ENCODE measurements around the gene EDEM1. TPM values are rescaled to one million over a fixed set of nuclear protein-coding genes. Genes with fewer than 3 reads are reported as not detected.
A peak's percentile ranks its signal among the peaks of the same experiment; 100 is the strongest.
"Not testable (repeated sequence)": the region's sequence is repeated elsewhere in the genome, so short reads cannot be mapped to it uniquely, and the experiment has no call there.

Gene EDEM1
- 100 to 1,000 TPM; 137 to 138 TPM for total RNA-seq

DNA sequence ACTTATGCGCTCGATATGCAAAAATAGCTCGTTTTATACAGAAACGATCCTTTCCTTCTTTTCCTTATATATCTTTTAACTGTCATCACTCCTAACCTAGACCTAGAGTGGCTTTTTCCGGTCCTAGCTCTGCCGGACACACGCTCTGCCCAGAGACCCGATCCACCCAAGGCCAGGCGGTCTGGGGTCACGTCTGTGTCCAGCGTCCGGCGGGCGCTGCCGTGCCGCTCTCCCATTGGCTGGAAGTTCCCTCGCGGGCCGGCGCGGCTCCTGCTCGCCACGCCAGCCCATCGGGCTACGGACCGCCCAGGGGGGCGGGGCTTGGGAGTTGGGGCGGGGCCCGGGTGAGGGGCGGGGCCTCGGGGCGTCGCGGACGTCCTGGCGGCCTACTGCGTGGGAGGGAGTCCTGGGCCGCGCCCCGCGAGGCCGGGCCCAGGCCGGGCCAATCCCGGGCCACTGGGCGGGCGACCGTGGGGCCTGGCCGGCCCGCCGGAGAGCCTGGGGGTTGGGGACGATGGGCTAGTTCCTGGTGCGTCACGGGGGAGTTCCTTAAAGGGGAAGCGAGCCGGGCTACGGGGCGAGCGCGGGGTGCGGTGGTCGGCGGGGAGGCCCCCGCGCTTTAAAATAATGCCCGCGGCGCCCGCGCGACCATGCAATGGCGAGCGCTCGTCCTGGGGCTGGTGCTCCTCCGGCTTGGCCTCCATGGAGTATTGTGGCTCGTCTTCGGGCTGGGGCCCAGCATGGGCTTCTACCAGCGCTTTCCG lies at the start of gene EDEM1:
Gene EDEM1 (plus strand): TSS at position 552 of the 764 bp plus-strand sequence. CDS start 99 bp downstream, at position 651.
- intact Hi-C loops (cut with micrococcal nuclease) = loop anchor here (1.0 to 5.0 kb wide), 8 partner anchors 10 to 885 kb away; partner anchors contain the start of genes ARL8B, ITPR1 and SETMAR
- H3K27me3 Mint-ChIP-seq (ENCODE audit: low read depth) = no peaks in the 10 kb centered on the region
- CTCF ChIA-PET = interaction anchor here (1.1 to 2.6 kb wide), 2 partner anchors 10 to 160 kb away, joined by 3 to 13 read pairs; no protein-coding TSS in a partner anchor
- H3K4me3 Mint-ChIP-seq = peak within 1 kb of the TSS; percentile 96
- peak; percentile 95 for DNase-seq
- peak within 1 kb of the TSS; percentile 99 for H3K27ac Mint-ChIP-seq
- peaks cover 27% of the 10 kb centered on the region for H3K4me1 Mint-ChIP-seq (ENCODE audit: low read depth)
- H3K9me3 Mint-ChIP-seq = no peaks in the 10 kb centered on the region
- peaks cover 30% of the 10 kb centered on the region for H3K36me3 Mint-ChIP-seq (ENCODE audit: low read depth)

DNA sequence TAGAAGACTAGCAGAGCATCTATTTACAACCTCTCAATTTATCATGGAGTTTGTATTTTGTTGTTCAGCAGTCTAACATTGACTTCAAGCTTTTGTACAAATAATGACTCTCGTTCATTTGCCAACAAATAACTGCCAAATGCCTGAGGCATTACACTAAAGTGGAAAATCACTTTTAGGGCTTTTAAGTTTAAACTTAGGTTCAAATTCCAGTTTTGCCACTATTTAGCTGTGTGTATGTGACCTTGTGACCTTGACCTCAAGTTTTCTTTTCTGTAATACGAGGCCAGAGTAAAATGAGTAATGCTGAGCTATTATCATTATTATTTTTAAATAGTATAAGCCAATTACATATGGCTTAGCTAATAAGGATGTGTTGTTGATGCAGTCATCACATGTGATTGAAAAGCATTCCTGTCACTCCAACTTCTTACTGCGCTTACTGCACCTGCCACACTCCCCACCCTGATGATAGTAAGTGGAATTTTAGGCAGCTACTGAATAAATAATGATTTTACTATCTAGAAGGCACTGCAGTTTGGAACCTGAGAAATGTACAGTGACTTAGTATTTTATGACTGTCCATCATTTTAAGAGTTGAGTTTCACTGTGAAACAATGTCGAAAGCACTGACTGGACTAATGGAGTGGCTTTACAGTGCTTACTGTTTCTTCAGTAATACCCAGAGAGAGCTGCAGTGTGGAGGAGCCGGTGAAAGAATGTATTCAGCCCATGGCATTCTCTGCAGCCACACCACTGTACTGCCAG lies 49.1 kb upstream of the EDEM1 start:
- CTCF ChIA-PET = interaction anchor here (0.7 to 2.8 kb wide), 5 partner anchors 47 to 154 kb away, joined by 3 to 6 read pairs (median 4); no protein-coding TSS in a partner anchor
- H3K27ac Mint-ChIP-seq = no peak overlapping the region
- DNase-seq = no peak
- peaks cover 65% of the 10 kb centered on the region for H3K4me1 Mint-ChIP-seq (ENCODE audit: low read depth)
- no peak overlapping the region for H3K4me3 Mint-ChIP-seq
- H3K36me3 Mint-ChIP-seq (ENCODE audit: low read depth) = peaks cover 1% of the 10 kb centered on the region
- intact Hi-C loops (cut with micrococcal nuclease) = loop anchor here (5.0 kb wide), 1 partner anchor 289 kb away; no protein-coding TSS in a partner anchor
- H3K27me3 Mint-ChIP-seq (ENCODE audit: low read depth) = no peaks in the 10 kb centered on the region
- H3K9me3 Mint-ChIP-seq = no peaks in the 10 kb centered on the region

DNA sequence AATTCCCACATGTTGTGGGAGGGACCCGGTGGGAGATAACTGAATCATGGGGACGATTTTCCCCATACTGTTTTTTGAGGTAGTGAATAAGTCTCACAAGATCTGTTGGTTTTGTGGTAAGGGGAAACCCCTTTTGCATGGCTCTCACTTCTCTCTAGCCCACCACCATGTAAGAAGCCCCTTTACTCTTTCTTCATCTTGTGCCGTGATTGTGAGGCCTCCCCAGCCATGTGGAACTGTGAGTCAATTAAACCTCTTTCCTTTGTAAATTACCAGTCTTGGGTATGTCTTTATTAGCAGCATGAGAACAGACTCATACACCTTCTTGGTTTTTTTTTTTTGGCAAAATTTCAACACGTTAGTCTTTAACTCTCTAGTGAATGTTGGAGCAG lies 47.3 kb upstream of the EDEM1 start:
- Mint-ChIP-seq H3K4me1 (ENCODE audit: low read depth) (peaks cover 66% of the 10 kb centered on the region), H3K4me3 (no peak overlapping the region), H3K36me3 (ENCODE audit: low read depth) (peaks cover 6% of the 10 kb centered on the region), H3K27ac (no peak overlapping the region), H3K27me3 (ENCODE audit: low read depth) (no peaks in the 10 kb centered on the region), H3K9me3 (no peaks in the 10 kb centered on the region)
- no peak for DNase-seq
- CTCF ChIA-PET = interaction anchor here (0.6 kb wide), 1 partner anchor 11 kb away, joined by 4 read pairs; no protein-coding TSS in a partner anchor
- intact Hi-C loops (cut with micrococcal nuclease) = no loop called here

DNA sequence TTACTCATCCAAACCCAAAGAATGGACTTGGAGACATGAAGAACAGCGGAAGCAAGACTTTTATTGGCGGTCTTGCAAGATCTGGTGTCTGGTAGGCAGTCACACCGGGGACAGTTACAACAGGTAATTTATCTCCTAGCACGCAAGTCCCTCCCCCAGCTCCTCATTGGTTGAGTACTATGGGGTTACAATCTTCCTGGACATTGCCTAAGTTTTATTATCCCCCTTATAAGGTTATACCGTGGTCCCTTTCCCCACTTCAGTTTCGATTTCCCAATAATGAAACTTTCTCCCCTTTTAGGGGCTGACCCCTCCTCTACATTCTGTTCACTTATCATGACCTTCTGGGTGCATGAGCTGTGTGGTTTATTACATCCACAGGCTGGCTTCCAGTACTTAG lies 46.7 kb upstream of the EDEM1 start:
- Mint-ChIP-seq H3K4me3 (no peak overlapping the region), H3K27me3 (ENCODE audit: low read depth) (no peaks in the 10 kb centered on the region), H3K36me3 (ENCODE audit: low read depth) (peaks cover 10% of the 10 kb centered on the region), H3K27ac (no peak overlapping the region), H3K9me3 (no peaks in the 10 kb centered on the region), H3K4me1 (ENCODE audit: low read depth) (peaks cover 66% of the 10 kb centered on the region)
- DNase-seq = no peak
- CTCF ChIA-PET = no interaction called here
- intact Hi-C loops (cut with micrococcal nuclease) = no loop called here

DNA sequence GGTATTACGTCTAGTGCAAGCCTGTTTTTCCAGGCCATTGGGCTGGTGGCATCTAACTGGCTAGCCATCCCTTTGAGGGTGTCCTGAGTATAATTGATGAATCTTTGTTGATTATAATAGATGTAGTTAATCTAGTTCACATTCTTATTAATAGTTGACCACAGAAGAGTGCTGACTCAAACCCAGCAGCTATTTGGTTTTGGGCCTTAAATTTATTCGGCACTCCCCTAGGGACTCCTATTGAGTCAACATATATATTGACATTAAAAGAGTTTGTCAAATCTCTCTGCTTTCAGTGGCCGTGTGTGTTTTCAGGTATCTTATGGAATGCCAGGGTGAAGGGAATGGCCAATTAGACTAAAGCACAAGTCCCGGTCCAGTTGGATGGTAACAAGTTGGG lies 45.7 kb upstream of the EDEM1 start:
- intact Hi-C loops (cut with micrococcal nuclease) = no loop called here
- no peak for DNase-seq
- peaks cover 58% of the 10 kb centered on the region for H3K4me1 Mint-ChIP-seq (ENCODE audit: low read depth)
- no peaks in the 10 kb centered on the region for H3K27me3 Mint-ChIP-seq (ENCODE audit: low read depth)
- CTCF ChIA-PET = no interaction called here
- H3K9me3 Mint-ChIP-seq = peaks cover 4% of the 10 kb centered on the region
- H3K36me3 Mint-ChIP-seq (ENCODE audit: low read depth) = peaks cover 15% of the 10 kb centered on the region
- no peak overlapping the region for H3K4me3 Mint-ChIP-seq
- no peak overlapping the region for H3K27ac Mint-ChIP-seq

DNA sequence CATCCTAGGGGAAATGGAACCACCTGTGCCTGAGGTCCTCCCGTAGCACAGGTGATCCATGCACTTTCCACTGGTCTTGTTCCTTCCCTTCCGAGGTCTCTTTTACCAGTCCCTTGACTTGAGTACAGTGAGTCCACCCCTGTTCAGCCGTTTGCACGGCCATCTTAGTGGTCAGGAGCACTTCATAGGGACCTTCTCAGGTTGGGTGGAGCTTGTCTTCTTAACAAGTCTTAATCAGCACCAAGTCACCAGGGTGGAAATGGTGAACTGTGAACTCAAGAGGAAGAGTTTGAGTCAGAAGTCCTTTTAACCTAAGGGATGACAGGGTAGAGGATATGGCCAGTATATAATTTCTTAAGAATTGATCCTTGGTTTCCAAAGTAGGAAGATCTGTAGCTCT lies 44.0 kb upstream of the EDEM1 start:
- no peak overlapping the region for H3K27ac Mint-ChIP-seq

DNA sequence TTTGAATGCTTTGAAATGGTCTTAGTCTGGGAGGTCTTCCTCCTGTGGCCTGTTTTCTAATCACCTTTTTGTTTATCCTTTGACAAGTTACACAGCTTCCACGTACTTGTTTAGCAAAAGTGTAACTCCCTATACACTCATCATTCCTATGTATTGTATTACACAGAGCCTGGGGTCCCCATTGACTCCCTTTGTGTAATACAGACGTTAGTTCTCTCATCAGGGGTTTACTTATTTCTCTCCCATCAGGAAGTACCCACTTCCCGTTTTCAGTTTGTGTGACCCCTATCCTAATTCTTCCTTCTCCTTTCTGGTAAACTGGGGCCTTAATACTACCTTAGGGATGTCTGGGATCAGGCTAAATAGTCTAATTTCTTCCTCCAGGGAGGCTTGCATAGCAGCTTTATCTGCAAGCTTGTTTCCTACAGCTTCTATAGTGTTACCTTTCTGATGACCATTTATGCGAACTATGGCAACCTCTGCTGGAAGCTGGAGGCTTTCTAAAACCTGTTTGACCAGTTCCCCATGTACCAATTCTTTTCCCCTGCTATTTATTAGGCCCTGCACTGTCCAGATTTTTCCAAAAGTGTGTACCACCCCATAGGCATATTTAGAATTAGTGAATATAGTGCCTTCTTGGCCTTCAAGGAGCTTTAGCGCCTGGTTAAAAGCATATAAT lies 43.1 kb upstream of the EDEM1 start:
- DNase-seq = no peak
- Mint-ChIP-seq H3K27ac (no peak overlapping the region), H3K9me3 (peaks cover 10% of the 10 kb centered on the region), H3K36me3 (ENCODE audit: low read depth) (peaks cover 30% of the 10 kb centered on the region), H3K4me3 (no peak overlapping the region), H3K27me3 (ENCODE audit: low read depth) (no peaks in the 10 kb centered on the region), H3K4me1 (ENCODE audit: low read depth) (peaks cover 58% of the 10 kb centered on the region)
- CTCF ChIA-PET = no interaction called here
- intact Hi-C loops (cut with micrococcal nuclease) = no loop called here

More for the DNA sequence above, 44.0 kb upstream of the EDEM1 start:
- H3K27me3 Mint-ChIP-seq (ENCODE audit: low read depth) = no peaks in the 10 kb centered on the region
- H3K4me3 Mint-ChIP-seq = no peak overlapping the region
- CTCF ChIA-PET = no interaction called here
- peaks cover 58% of the 10 kb centered on the region for H3K4me1 Mint-ChIP-seq (ENCODE audit: low read depth)
- intact Hi-C loops (cut with micrococcal nuclease) = no loop called here
- DNase-seq = no peak
- peaks cover 30% of the 10 kb centered on the region for H3K36me3 Mint-ChIP-seq (ENCODE audit: low read depth)
- H3K9me3 Mint-ChIP-seq = peaks cover 10% of the 10 kb centered on the region

DNA sequence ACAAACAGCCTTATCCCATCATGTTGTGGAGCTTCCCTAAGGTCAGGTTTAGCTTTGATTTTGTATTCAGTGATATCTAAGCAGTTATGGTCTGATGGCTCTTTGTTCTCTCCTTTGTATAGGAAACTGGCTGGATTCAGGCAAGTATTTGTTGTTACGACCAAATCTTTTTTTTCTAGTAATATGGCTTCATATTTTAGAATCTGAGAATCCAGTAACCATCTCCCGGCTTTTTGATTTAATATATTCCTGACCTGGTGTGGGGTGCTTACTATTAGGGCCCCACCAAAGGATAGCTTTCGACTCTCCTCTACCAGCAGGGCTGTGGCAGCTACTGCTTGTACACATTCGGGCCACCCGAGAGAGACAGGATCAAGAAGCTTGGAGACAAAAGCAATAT lies 42.4 kb upstream of the EDEM1 start:
- H3K27ac Mint-ChIP-seq = no peak overlapping the region
- no peaks in the 10 kb centered on the region for H3K27me3 Mint-ChIP-seq (ENCODE audit: low read depth)
- H3K9me3 Mint-ChIP-seq = peaks cover 10% of the 10 kb centered on the region
- CTCF ChIA-PET = no interaction called here
- H3K4me1 Mint-ChIP-seq (ENCODE audit: low read depth) = peaks cover 57% of the 10 kb centered on the region
- peaks cover 34% of the 10 kb centered on the region for H3K36me3 Mint-ChIP-seq (ENCODE audit: low read depth)
- intact Hi-C loops (cut with micrococcal nuclease) = no loop called here
- H3K4me3 Mint-ChIP-seq = no peak overlapping the region
- no peak for DNase-seq

DNA sequence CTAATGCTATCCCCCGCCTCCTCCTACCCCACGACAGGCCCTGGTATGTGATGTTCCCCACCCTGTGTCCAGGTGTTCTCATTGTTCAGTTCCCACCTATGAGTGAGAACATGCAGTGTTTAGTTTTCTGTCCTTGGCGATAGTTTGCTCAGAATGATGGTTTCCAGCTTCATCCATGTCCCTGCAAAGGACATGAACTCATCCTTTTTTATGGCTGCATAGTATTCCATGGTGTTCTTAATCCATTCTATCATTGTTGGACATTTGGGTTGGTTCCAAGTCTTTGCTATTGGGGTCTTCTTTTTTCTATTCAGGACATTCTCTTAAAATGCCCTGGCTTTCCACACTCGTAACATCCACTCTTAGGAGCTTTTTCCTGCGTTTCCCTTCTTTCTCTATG lies 40.4 kb upstream of the EDEM1 start:
- H3K9me3 Mint-ChIP-seq; H3K27me3 Mint-ChIP-seq (ENCODE audit: low read depth); H3K4me3 Mint-ChIP-seq; DNase-seq; CTCF ChIA-PET; intact Hi-C loops (cut with micrococcal nuclease); H3K27ac Mint-ChIP-seq: not testable (repeated sequence)
- Mint-ChIP-seq H3K36me3 (ENCODE audit: low read depth) (peaks cover 39% of the 10 kb centered on the region), H3K4me1 (ENCODE audit: low read depth) (peaks cover 48% of the 10 kb centered on the region)

DNA sequence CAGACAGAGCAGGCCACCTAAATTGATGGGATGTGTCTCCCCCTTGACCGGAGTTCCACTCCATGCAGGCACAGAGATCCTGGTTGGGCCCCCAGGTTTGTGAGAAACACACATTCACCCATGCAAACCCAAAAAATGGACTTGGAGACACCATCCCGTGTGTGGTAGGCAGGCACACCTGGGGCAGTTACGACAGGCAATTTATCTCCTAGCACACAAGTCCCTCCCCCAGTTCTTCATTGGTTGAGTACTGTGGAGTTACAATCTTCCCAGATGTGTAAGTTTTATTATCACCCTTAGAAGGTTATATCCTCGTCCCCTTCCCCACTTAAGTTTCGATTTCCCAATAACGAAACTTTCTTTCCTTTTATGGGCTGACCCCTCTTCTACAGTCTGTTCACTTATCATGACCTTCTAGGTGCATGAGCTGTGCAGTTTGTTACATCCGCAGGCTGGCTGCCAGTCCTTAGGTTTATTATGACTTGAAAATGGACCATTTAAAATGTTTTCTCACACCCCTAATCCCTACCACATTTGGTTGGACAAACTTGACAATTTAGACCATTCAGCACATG lies 38.1 kb upstream of the EDEM1 start:
- no peak for DNase-seq
- intact Hi-C loops (cut with micrococcal nuclease) = no loop called here
- peaks cover 44% of the 10 kb centered on the region for H3K4me1 Mint-ChIP-seq (ENCODE audit: low read depth)
- H3K27me3 Mint-ChIP-seq (ENCODE audit: low read depth) = no peaks in the 10 kb centered on the region
- peaks cover 10% of the 10 kb centered on the region for H3K9me3 Mint-ChIP-seq
- CTCF ChIA-PET = no interaction called here
- H3K27ac Mint-ChIP-seq = no peak overlapping the region
- no peak overlapping the region for H3K4me3 Mint-ChIP-seq
- peaks cover 44% of the 10 kb centered on the region for H3K36me3 Mint-ChIP-seq (ENCODE audit: low read depth)

DNA sequence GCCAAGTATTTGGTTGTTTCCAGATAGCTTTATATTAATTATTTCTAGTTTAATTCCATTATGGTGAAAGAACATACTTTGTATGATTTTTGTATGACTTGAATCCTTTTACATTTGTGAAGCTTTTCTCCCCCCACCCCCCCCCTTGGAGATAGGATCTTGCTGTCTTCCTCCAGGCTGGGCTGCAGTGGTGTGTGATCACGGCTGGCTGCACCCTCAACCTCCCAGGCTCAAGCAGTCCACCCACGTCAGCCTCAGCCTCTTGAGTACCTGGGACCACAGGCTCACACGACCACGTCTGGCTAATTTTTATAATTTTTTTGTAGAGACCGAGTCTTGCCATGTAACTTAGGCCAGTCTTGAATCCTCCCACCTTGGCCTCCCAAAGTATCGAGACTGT lies 35.9 kb upstream of the EDEM1 start:
- Mint-ChIP-seq H3K4me1 (ENCODE audit: low read depth) (peaks cover 56% of the 10 kb centered on the region), H3K27ac (no peak overlapping the region), H3K36me3 (ENCODE audit: low read depth) (peaks cover 35% of the 10 kb centered on the region), H3K4me3 (no peak overlapping the region), H3K27me3 (ENCODE audit: low read depth) (no peaks in the 10 kb centered on the region), H3K9me3 (peaks cover 7% of the 10 kb centered on the region)
- intact Hi-C loops (cut with micrococcal nuclease) = no loop called here
- no peak for DNase-seq
- CTCF ChIA-PET = no interaction called here

DNA sequence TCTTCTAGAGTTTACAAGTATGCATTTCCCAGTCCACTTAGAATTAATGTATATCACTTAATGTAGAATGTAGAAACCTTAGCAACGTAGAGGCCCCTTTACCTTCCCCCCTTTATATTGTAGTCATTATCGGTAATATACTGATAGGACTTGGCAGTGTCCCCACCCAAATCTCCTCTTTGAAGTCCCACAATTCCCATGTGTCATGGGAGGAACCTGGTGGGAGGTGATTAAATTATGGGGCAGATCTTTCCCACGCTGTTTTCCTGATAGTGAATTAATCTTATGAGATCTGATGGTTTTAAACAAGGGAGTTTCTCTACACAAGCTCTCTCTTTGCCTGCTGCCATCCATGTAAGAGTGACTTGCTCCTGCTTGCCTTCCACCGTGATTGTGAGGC lies 34.4 kb upstream of the EDEM1 start:
- Mint-ChIP-seq H3K4me1 (ENCODE audit: low read depth) (peaks cover 62% of the 10 kb centered on the region), H3K36me3 (ENCODE audit: low read depth) (peaks cover 25% of the 10 kb centered on the region)
- CTCF ChIA-PET = no interaction called here

More for the DNA sequence above, 34.4 kb upstream of the EDEM1 start:
- H3K27ac Mint-ChIP-seq = no peak overlapping the region
- H3K4me3 Mint-ChIP-seq = no peak overlapping the region
- no peak for DNase-seq
- no peaks in the 10 kb centered on the region for H3K27me3 Mint-ChIP-seq (ENCODE audit: low read depth)
- H3K9me3 Mint-ChIP-seq = no peaks in the 10 kb centered on the region
- intact Hi-C loops (cut with micrococcal nuclease) = no loop called here
